ENCODE measurements around the gene EPS8L2.

The EPS8L2 gene

GRCh38 chr11:774873-775592, 69.0 kb downstream of the EPS8L2 start:
- H3K4me2 ChIP-seq (ENCODE audit: low read depth, low read length, poor library complexity, severe bottlenecking), result peak overlapping the region; percentile 93
- no peak overlapping the region for H3K4me3 ChIP-seq (ENCODE audit: insufficient read depth, low read length, poor library complexity, severe bottlenecking)
- no peaks in the 10 kb centered on the region for H3K9me2 ChIP-seq (replicated peaks; ENCODE audit: insufficient read depth, low read length)
- no peak overlapping the region for H2AFZ ChIP-seq (ENCODE audit: low read depth, low read length, severe bottlenecking)
- H3K36me3 ChIP-seq (ENCODE audit: low read length), result no peaks in the 10 kb centered on the region
- H3K27me3 ChIP-seq (ENCODE audit: low read length), result no peaks in the 10 kb centered on the region
- H4K20me1 ChIP-seq (ENCODE audit: low read depth, low read length), result no peaks in the 10 kb centered on the region
- H3K9ac ChIP-seq (ENCODE audit: low read length), result no peak overlapping the region
- peaks cover 56% of the 10 kb centered on the region for H3K79me2 ChIP-seq (ENCODE audit: insufficient read depth, low read length)
- no peak overlapping the region for H3K27ac ChIP-seq (ENCODE audit: low read depth, low read length)
- H3K9me3 ChIP-seq (ENCODE audit: insufficient read depth, low read length), result no peaks in the 10 kb centered on the region
- no peaks in the 10 kb centered on the region for H3F3A ChIP-seq (ENCODE audit: insufficient read depth)
- TF ChIP-seq EZH2phosphoT487 (conservative IDR thresholded peaks at IDR 0.05; ENCODE audit: low read length), result no peak
- no peak for TF ChIP-seq CTCF (IDR thresholded peaks at IDR 0.05; ENCODE audit: insufficient read depth, low read length, poor library complexity, severe bottlenecking)

GRCh38 chr11:776263-776560, 70.2 kb downstream of the EPS8L2 start:
- H3K4me3 ChIP-seq (ENCODE audit: insufficient read depth, low read length, poor library complexity, severe bottlenecking), result peak overlapping the region; percentile 99
- peak overlapping the region; percentile 93 for H3K4me2 ChIP-seq (ENCODE audit: low read depth, low read length, poor library complexity, severe bottlenecking)
- no peak overlapping the region for H2AFZ ChIP-seq (ENCODE audit: low read depth, low read length, severe bottlenecking)
- H3K9me3 ChIP-seq (ENCODE audit: insufficient read depth, low read length), result no peaks in the 10 kb centered on the region
- no peaks in the 10 kb centered on the region for H3K36me3 ChIP-seq (ENCODE audit: low read length)
- H3K27ac ChIP-seq (ENCODE audit: low read depth, low read length), result peak overlapping the region; percentile 57; the same call in 1 of the 2 replicates
- H3K9me2 ChIP-seq (replicated peaks; ENCODE audit: insufficient read depth, low read length), result no peaks in the 10 kb centered on the region
- no peaks in the 10 kb centered on the region for H4K20me1 ChIP-seq (ENCODE audit: low read depth, low read length)
- no peaks in the 10 kb centered on the region for H3F3A ChIP-seq (ENCODE audit: insufficient read depth)
- H3K27me3 ChIP-seq (ENCODE audit: low read length), result no peaks in the 10 kb centered on the region
- TF ChIP-seq EZH2phosphoT487 (conservative IDR thresholded peaks at IDR 0.05; ENCODE audit: low read length) (no peak), CTCF (IDR thresholded peaks at IDR 0.05; ENCODE audit: insufficient read depth, low read length, poor library complexity, severe bottlenecking) (no peak)
- peak overlapping the region; percentile 100 for H3K9ac ChIP-seq (ENCODE audit: low read length)
- peaks cover 56% of the 10 kb centered on the region for H3K79me2 ChIP-seq (ENCODE audit: insufficient read depth, low read length)

GRCh38 chr11:776561-777287, 70.7 kb downstream of the EPS8L2 start:
- H3K9me2 ChIP-seq (replicated peaks; ENCODE audit: insufficient read depth, low read length), result no peaks in the 10 kb centered on the region
- peak overlapping the region; percentile 77 for H3K27ac ChIP-seq (ENCODE audit: low read depth, low read length)
- peak overlapping the region; percentile 99 for H3K4me3 ChIP-seq (ENCODE audit: insufficient read depth, low read length, poor library complexity, severe bottlenecking)
- H3F3A ChIP-seq (ENCODE audit: insufficient read depth), result no peaks in the 10 kb centered on the region
- H4K20me1 ChIP-seq (ENCODE audit: low read depth, low read length), result no peaks in the 10 kb centered on the region
- H3K79me2 ChIP-seq (ENCODE audit: insufficient read depth, low read length), result peaks cover 56% of the 10 kb centered on the region
- TF ChIP-seq EZH2phosphoT487 (conservative IDR thresholded peaks at IDR 0.05; ENCODE audit: low read length) (no peak), CTCF (IDR thresholded peaks at IDR 0.05; ENCODE audit: insufficient read depth, low read length, poor library complexity, severe bottlenecking) (no peak)
- peak overlapping the region; percentile 25 for H2AFZ ChIP-seq (ENCODE audit: low read depth, low read length, severe bottlenecking)
- H3K36me3 ChIP-seq (ENCODE audit: low read length), result no peaks in the 10 kb centered on the region
- no peaks in the 10 kb centered on the region for H3K27me3 ChIP-seq (ENCODE audit: low read length)
- H3K9me3 ChIP-seq (ENCODE audit: insufficient read depth, low read length), result no peaks in the 10 kb centered on the region
- peak overlapping the region; percentile 93 for H3K4me2 ChIP-seq (ENCODE audit: low read depth, low read length, poor library complexity, severe bottlenecking)
- H3K9ac ChIP-seq (ENCODE audit: low read length), result peak overlapping the region; percentile 100
